ENCODE measurements around the gene GTF2IRD1.

GTF2IRD1 gene

DNA sequence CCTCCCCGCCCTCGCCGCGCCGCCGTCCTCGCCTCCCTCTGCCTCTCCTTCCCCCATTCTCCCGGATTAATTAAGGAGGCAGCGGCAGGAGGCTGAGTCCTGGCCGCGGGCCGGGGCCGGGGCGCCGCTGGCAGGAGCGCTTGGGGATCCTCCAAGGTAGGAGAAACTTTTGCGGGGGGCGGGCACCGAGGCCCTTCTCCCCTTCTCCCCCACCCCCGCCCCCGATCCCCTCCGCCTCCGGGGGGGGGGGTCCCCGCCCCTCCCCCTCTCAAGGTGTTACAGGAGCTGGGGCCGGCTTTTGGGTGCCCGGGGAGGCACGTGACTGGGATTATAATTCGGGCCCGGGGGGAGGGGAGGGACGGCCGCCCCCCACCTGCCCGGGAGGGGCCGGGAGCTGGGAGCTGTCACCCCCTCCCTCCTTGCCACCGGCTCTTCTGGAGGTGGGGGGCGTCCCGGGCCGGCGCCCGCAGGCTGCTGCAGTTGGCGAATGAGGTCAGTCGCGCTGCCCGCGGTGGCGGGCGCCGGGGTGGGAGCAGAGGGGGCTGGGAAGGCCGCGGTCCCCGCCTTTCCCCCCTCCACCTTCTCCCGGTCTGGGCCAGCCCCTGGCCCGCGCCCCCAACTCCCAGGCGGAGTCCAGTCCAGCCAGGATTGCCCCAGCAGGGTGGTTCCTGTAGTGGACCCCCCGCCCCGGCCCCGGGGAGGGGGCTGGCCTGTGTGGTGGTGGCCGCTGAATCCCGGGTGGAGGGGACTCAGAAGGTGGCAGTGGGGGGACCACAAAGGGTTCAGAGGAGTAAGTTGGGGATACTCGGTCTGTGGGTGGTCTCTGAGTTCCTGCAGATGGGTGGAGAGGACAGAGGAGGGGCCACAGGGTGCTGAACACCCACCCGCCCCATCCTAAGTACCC is 567 bp downstream of the GTF2IRD1 start:
- peak overlapping the region; percentile 25 for H3K4me3 ChIP-seq (ENCODE audit: low read depth, low read length)
- TF ChIP-seq, protein P1, sequence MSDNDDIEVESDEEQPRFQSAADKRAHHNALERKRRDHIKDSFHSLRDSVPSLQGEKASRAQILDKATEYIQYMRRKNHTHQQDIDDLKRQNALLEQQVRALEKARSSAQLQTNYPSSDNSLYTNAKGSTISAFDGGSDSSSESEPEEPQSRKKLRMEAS (IDR thresholded peaks at IDR 0.05; ENCODE audit: low read depth, low read length) = no peak
- TF ChIP-seq MYC (IDR thresholded peaks at IDR 0.05; ENCODE audit: low read depth, low read length) (no peak), POLR2A (IDR thresholded peaks at IDR 0.05; ENCODE audit: extremely low read depth, insufficient read length) (no peak), CTCF (IDR thresholded peaks at IDR 0.05; ENCODE audit: low read depth, low read length) (no peak)
- no peak for DNase-seq (ENCODE audit: low read depth)

DNA sequence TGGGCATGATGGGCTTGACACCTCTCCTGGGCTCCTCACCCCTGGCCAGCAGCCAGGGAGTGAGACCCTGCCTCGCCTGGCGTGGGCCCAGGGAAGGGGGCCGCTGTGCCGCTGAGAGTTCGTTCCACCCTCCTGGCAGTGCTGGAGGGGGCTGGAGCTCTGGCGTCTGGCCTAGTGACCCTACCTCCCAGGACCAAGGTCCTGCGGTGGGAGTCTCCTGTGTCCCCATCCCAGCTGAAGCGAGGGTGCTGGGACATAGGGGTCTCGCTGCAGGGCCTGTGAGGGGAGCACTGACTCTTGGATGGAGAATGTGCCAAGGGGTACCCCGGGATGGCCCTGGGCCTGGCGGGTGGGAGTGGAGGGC is 1.2 kb downstream of the GTF2IRD1 start:
- H3K4me3 ChIP-seq (ENCODE audit: low read depth, low read length) = no peak overlapping the region
- TF ChIP-seq CTCF (IDR thresholded peaks at IDR 0.05; ENCODE audit: low read depth, low read length) (no peak), MYC (IDR thresholded peaks at IDR 0.05; ENCODE audit: low read depth, low read length) (no peak), POLR2A (IDR thresholded peaks at IDR 0.05; ENCODE audit: extremely low read depth, insufficient read length) (no peak)
- TF ChIP-seq, protein P1 (IDR thresholded peaks at IDR 0.05; ENCODE audit: low read depth, low read length) = no peak
- no peak for DNase-seq (ENCODE audit: low read depth)

GRCh38 chr7:74455291-74455804 is 1.6 kb downstream of the GTF2IRD1 start:
- no peak for DNase-seq (ENCODE audit: low read depth)
- H3K4me3 ChIP-seq (ENCODE audit: low read depth, low read length) = no peak overlapping the region
- TF ChIP-seq, protein P1 (IDR thresholded peaks at IDR 0.05; ENCODE audit: low read depth, low read length) = no peak
- TF ChIP-seq CTCF (IDR thresholded peaks at IDR 0.05; ENCODE audit: low read depth, low read length) (no peak), MYC (IDR thresholded peaks at IDR 0.05; ENCODE audit: low read depth, low read length) (no peak), POLR2A (IDR thresholded peaks at IDR 0.05; ENCODE audit: extremely low read depth, insufficient read length) (no peak)

- TF ChIP-seq POLR2A (IDR thresholded peaks at IDR 0.05; ENCODE audit: extremely low read depth, insufficient read length) = no peak
- TF ChIP-seq, protein P1 (IDR thresholded peaks at IDR 0.05; ENCODE audit: low read depth, low read length) = no peak
- TF ChIP-seq MYC (IDR thresholded peaks at IDR 0.05; ENCODE audit: low read depth, low read length) = no peak
- no peak for TF ChIP-seq CTCF (IDR thresholded peaks at IDR 0.05; ENCODE audit: low read depth, low read length)
- DNase-seq (ENCODE audit: low read depth) = peak; percentile 58
- H3K4me3 ChIP-seq (ENCODE audit: low read depth, low read length) = no peak overlapping the region
These were observed 2.2 kb downstream of the GTF2IRD1 start for GRCh38 chr7:74455928-74456327.

GRCh38 chr7:74457007-74457406 is 3.3 kb downstream of the GTF2IRD1 start:
- DNase-seq (ENCODE audit: low read depth) = no peak
- TF ChIP-seq POLR2A (IDR thresholded peaks at IDR 0.05; ENCODE audit: extremely low read depth, insufficient read length) (no peak), MYC (IDR thresholded peaks at IDR 0.05; ENCODE audit: low read depth, low read length) (no peak), CTCF (IDR thresholded peaks at IDR 0.05; ENCODE audit: low read depth, low read length) (no peak)
- TF ChIP-seq, protein P1 (IDR thresholded peaks at IDR 0.05; ENCODE audit: low read depth, low read length) = no peak
- H3K4me3 ChIP-seq (ENCODE audit: low read depth, low read length) = no peak overlapping the region

All from NB4 (cell line).